Activated B cell treated with CpG ODN at 0.5 μM for 24 hours (primary cell): ENCODE results near the gene ZNF165. TPM values are rescaled to one million over a fixed set of nuclear protein-coding genes. Genes with fewer than 3 reads are reported as not detected.
"Not testable (repeated sequence)": the region's sequence is repeated elsewhere in the genome, so short reads cannot be mapped to it uniquely, and the experiment has no call there.

Experiments used
- ATAC-seq: fragments of 200-7000 bp; cut with Tn5 transposase; one replicate; pipeline ENCODE4 v1.10.0; 2021; ENCODE audit warnings: low read depth, mild to moderate bottlenecking, moderate library complexity
- CTCF ChIA-PET: fragments of 350-600 bp; sonication (Branson Sonifier 250); formaldehyde crosslinking; loops from one replicate; lab custom pipeline; 2021; ENCODE audit warnings: antibody characterized with exemption; lab: Charles Lee
- POLR2A ChIA-PET: fragments of 350-600 bp; sonication (Branson Sonifier 250); formaldehyde crosslinking; loops from one replicate; lab custom pipeline; 2021; ENCODE audit warnings: antibody characterized with exemption; lab: Charles Lee
- DNase-seq: peaks from one replicate; pipeline ENCODE4 v3.0.0; 2022
- H3K27ac Mint-ChIP-seq: one replicate; pipeline ENCODE4 v1.8.0; 2020; ENCODE audit warnings: mixed read lengths
- H3K27me3 Mint-ChIP-seq: one replicate; pipeline ENCODE4 v1.8.0; 2021; ENCODE audit warnings: mixed read lengths
- H3K36me3 Mint-ChIP-seq: one replicate; pipeline ENCODE4 v1.8.0; 2021; ENCODE audit warnings: low read depth, mixed read lengths
- H3K4me1 Mint-ChIP-seq: one replicate; pipeline ENCODE4 v1.8.0; 2021; ENCODE audit warnings: mixed read lengths
- H3K4me3 Mint-ChIP-seq: one replicate; pipeline ENCODE4 v1.8.0; 2020; ENCODE audit warnings: mild to moderate bottlenecking, mixed read lengths
- H3K9me3 Mint-ChIP-seq: one replicate; pipeline ENCODE4 v1.8.0; 2020; ENCODE audit warnings: mixed read lengths
- CTCF ChIP-seq: fragments of 200-600 bp; IDR thresholded peaks from one replicate; pipeline ENCODE4 v1.8.0; 2022; ENCODE audit warnings: antibody characterized with exemption, mild to moderate bottlenecking
- intact Hi-C: fragments of 100-400 bp; cut with micrococcal nuclease; formaldehyde crosslinking; loops from one replicate; pipeline ENCODE4 v1.15.1; 2024
- total RNA-seq: library from RNA; stranded (reverse); gene quantifications from 2 replicates; pipeline ENCODE4 v1.2.3, GENCODE V29; 2022

ZNF165 gene
- total RNA-seq, 1 donor from 2014 or later, result 6.3 TPM

GRCh38 chr6:28118217-28118616 lies 37.8 kb downstream of the ZNF165 start:
- CTCF ChIA-PET, result no interaction called here
- no peak overlapping the region for H3K4me3 Mint-ChIP-seq
- no peak for TF ChIP-seq CTCF
- intact Hi-C loops, result no loop called here
- ATAC-seq, result no peak
- POLR2A ChIA-PET, result interaction anchor here (0.5 kb wide), 1 partner anchor 23 kb away, joined by 4 read pairs; no protein-coding TSS in a partner anchor
- H3K4me1 Mint-ChIP-seq, result no peaks in the 10 kb centered on the region
- H3K27me3 Mint-ChIP-seq, result no peaks in the 10 kb centered on the region
- DNase-seq, result no peak
- H3K27ac Mint-ChIP-seq, result no peak overlapping the region
- H3K36me3 Mint-ChIP-seq, result peaks cover 51% of the 10 kb centered on the region
- H3K9me3 Mint-ChIP-seq, result no peaks in the 10 kb centered on the region

DNA sequence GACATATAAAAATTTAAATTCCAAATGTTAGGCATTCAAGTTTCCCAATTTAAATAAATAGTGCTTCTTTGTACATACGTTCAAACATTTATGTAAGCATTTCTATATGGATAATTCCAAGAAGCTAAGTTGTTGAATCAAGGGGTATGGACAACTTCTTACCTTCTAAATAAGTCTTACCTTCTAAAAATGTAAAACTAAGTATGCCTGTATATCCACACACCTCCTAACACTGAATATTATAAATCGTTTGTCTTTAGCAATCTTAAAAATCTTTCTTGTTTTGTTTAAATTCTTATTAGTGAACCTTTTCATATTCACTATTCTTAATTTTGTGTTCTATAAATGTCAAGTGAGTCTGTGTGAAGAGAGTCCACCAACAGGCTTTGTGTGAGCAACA lies 41.5 kb downstream of the ZNF165 start:
- ChIA-PET POLR2A (interaction anchor here (1.5 kb wide), 1 partner anchor 17 kb away, joined by 5 read pairs; no protein-coding TSS in a partner anchor), CTCF (no interaction called here)
- intact Hi-C loops, result loop anchor here (5.0 kb wide), 1 partner anchor 145 kb away; the partner anchor contains the start of gene ZSCAN26
- Mint-ChIP-seq H3K9me3 (no peaks in the 10 kb centered on the region), H3K36me3 (peaks cover 46% of the 10 kb centered on the region), H3K27me3 (no peaks in the 10 kb centered on the region), H3K4me1 (peaks cover 27% of the 10 kb centered on the region), H3K27ac (no peak overlapping the region), H3K4me3 (no peak overlapping the region)
- ATAC-seq (no peak), DNase-seq (no peak)
- no peak for TF ChIP-seq CTCF

DNA sequence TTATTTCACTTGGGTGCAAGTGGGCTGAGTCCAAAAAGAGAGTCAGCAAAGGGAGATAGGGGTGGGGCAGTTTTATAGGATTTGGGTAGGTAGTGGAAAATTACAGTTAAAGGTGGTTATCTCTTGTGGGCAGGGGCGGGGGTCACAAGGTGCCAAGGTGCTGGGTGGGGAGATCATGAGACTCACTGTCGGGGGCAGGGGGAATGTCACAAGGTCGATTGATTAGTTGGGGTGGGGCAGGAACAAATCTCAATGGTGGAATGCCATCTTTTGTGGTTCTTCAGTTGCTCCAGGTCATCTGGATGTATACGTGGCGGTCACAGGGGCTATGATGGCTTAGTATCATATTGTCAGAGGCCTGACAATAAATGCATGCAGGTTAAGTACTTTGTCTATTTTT lies 41.9 kb downstream of the ZNF165 start:
- intact Hi-C loops, result loop anchor here (5.0 kb wide), 1 partner anchor 145 kb away; the partner anchor contains the start of gene ZSCAN26
- POLR2A ChIA-PET, result interaction anchor here (1.5 to 7.0 kb wide), 2 partner anchors 17 to 18 kb away, joined by 5 to 170 read pairs; partner anchors contain the start of gene ZKSCAN8
- H3K27ac Mint-ChIP-seq, H3K27me3 Mint-ChIP-seq, ATAC-seq, DNase-seq, CTCF ChIA-PET, H3K4me3 Mint-ChIP-seq, H3K9me3 Mint-ChIP-seq: not testable (repeated sequence)
- peaks cover 27% of the 10 kb centered on the region for H3K4me1 Mint-ChIP-seq
- peaks cover 50% of the 10 kb centered on the region for H3K36me3 Mint-ChIP-seq

DNA sequence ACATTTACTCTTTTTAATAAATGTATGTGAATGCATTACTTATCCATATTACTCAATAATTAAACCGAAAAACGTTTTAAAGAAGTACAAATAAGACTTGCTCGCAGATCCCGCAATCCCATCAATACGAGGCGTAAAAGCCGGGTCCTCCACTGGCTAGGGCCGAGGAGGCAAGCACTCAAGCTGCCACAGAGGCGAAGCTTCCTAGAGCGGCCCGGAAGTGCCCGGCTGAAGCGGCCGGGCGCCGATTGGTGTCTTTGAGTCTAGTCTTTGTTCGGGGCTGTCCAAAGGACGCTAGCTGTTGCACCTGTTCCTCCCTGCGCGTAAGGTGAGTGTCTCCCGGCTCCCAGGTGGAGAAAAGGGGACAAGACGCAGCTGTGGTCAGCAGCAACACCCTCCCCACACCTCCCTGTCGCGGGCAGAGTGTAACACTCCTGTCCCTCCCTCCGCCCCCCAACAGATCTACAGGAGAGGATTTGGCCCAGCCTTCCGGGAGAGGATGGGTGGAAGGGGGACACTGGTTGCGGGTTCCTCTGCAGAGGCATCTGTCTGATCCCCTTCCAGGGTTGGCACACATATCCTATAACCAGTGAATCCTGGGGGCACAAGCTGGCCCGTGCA lies 44.1 kb downstream of the ZNF165 start, which contains the start of gene ZSCAN16:
Gene ZSCAN16, plus strand, starts transcription at position 260 of the 621 bp plus-strand sequence. CDS start 835 bp downstream, outside the sequence.
- ChIA-PET POLR2A (interaction anchor here (0.5 to 7.0 kb wide), 11 partner anchors 8 to 1929 kb away, joined by 3 to 170 read pairs (median 6); partner anchors contain the start of genes ZKSCAN4, ZKSCAN8, ZNF184 and ZSCAN26), CTCF (interaction anchor here (1.1 kb wide), 1 partner anchor 225 kb away, joined by 3 read pairs; the partner anchor contains the start of gene ZKSCAN3)

GRCh38 chr6:28124971-28125353 lies 44.6 kb downstream of the ZNF165 start:
- CTCF ChIA-PET, result interaction anchor here (1.1 kb wide), 1 partner anchor 225 kb away, joined by 3 read pairs; the partner anchor contains the start of gene ZKSCAN3
- ATAC-seq, result peak; percentile 20
- POLR2A ChIA-PET, result interaction anchor here (0.5 to 7.0 kb wide), 8 partner anchors 8 to 258 kb away, joined by 3 to 170 read pairs (median 8); partner anchors contain the start of genes ZKSCAN4, ZKSCAN8 and ZSCAN26
- no peak for DNase-seq
- no peaks in the 10 kb centered on the region for H3K27me3 Mint-ChIP-seq
- no peak for TF ChIP-seq CTCF
- H3K36me3 Mint-ChIP-seq, result peaks cover 59% of the 10 kb centered on the region
- H3K4me1 Mint-ChIP-seq, result peaks cover 27% of the 10 kb centered on the region
- H3K27ac Mint-ChIP-seq, result peak overlapping the region; percentile 95
- intact Hi-C loops, result loop anchor here (1.0 to 5.0 kb wide), 7 partner anchors 11 to 258 kb away; partner anchors contain the start of genes ZKSCAN4, ZKSCAN8 and ZSCAN26
- no peaks in the 10 kb centered on the region for H3K9me3 Mint-ChIP-seq
- H3K4me3 Mint-ChIP-seq, result peak overlapping the region; percentile 97

More for the DNA sequence above, 44.1 kb downstream of the ZNF165 start, which contains the start of gene ZSCAN16:
- H3K27me3 Mint-ChIP-seq, result no peaks in the 10 kb centered on the region
- peaks cover 27% of the 10 kb centered on the region for H3K4me1 Mint-ChIP-seq
- H3K9me3 Mint-ChIP-seq, result no peaks in the 10 kb centered on the region
- TF ChIP-seq CTCF, result no peak
- ATAC-seq (peak; percentile 96), DNase-seq (peak; percentile 72)
- peak within 1 kb of the TSS; percentile 97 for H3K4me3 Mint-ChIP-seq
- H3K36me3 Mint-ChIP-seq, result peaks cover 58% of the 10 kb centered on the region
- peak within 1 kb of the TSS; percentile 95 for H3K27ac Mint-ChIP-seq
- intact Hi-C loops, result loop anchor here (1.0 to 5.0 kb wide), 7 partner anchors 12 to 259 kb away; partner anchors contain the start of genes ZKSCAN4, ZKSCAN8 and ZSCAN26
